Gastroesophageal sphincter (tissue), 4 donors: ENCODE data around the gene PRDM16. TPM values are rescaled to one million over a fixed set of nuclear protein-coding genes. Genes with fewer than 3 reads are reported as not detected.

Source experiments
- ATAC-seq: fragments of 150-250 bp; one replicate; pipeline ENCODE4 v1.9.1; 2016; ENCODE audit warnings: mild to moderate bottlenecking, moderate library complexity
- H3K27ac ChIP-seq, 4 donors: fragments of 200-600 bp; sonication (generic) in 3 of 4; 1 replicate in 3 of 4; 2 replicates in 1 of 4; pipeline ENCODE4 v1.5.1; 2016 to 2019
- H3K27me3 ChIP-seq: fragments of 200-600 bp; sonication (generic); one replicate; pipeline ENCODE4 v1.5.1; 2019
- H3K36me3 ChIP-seq, 2 donors: fragments of 200-600 bp; sonication (generic); one replicate each; pipeline ENCODE4 v1.5.1; 2019; ENCODE audit warnings: control low read depth in 1 of 2
- H3K4me1 ChIP-seq, 3 donors: fragments of 200-600 bp; sonication (generic); 1 replicate in 2 of 3; 2 replicates in 1 of 3; pipeline ENCODE4 v1.5.1; 2016 to 2019; ENCODE audit warnings: control low read depth in 2 of 3
- H3K4me3 ChIP-seq, 2 donors: fragments of 200-600 bp; sonication (generic); one replicate each; pipeline ENCODE4 v1.5.1; 2019; ENCODE audit warnings: mild to moderate bottlenecking in 1 of 2, moderate library complexity in 1 of 2
- H3K9me3 ChIP-seq, 3 donors: fragments of 200-600 bp; sonication (generic); one replicate each; pipeline ENCODE4 v1.5.1; 2017 to 2019; ENCODE audit warnings: control low read depth in 2 of 3
- EP300 ChIP-seq: sonication (generic); formaldehyde crosslinking; IDR thresholded peaks from one replicate; pipeline ENCODE4 v1.6.1; 2017; ENCODE audit warnings: antibody characterized with exemption, mild to moderate bottlenecking
- POLR2A ChIP-seq, 2 donors: fragments of 450-650 bp; IDR thresholded peaks; one replicate each; pipeline ENCODE4 v1.6.1; 2017; ENCODE audit warnings: antibody characterized with exemption in 2 of 2, mild to moderate bottlenecking in 2 of 2, moderate library complexity in 1 of 2
- POLR2AphosphoS5 ChIP-seq: sonication (generic); formaldehyde crosslinking; IDR thresholded peaks from one replicate; pipeline ENCODE4 v1.6.1; 2017; ENCODE audit warnings: antibody characterized with exemption
- WGBS, 2 donors: methylation state at CpG; one replicate each; pipeline ENCODE4 v1.1.5; 2018; ENCODE audit warnings: low coverage in 1 of 2; 5-methylcytosine and 5-hydroxymethylcytosine counted together
- total RNA-seq, 4 donors: library from RNA; depleted of rRNA; stranded (reverse); fragments of >200 nt; gene quantifications; one replicate each; pipeline ENCODE4 v1.1.0, GENCODE V29; 2016
- TF ChIP-seq, protein P1 (sequence below), 4 experiments: fragments of 200-600 bp in 2 of 4; fragments of 450-650 bp in 2 of 4; sonication (generic) in 1 of 4; IDR thresholded peaks; one replicate each; pipeline ENCODE4 v1.5.1; 2017 to 2019; ENCODE audit warnings: antibody characterized with exemption in 4 of 4, mild to moderate bottlenecking in 2 of 4, moderate library complexity in 2 of 4

The PRDM16 gene
- total RNA-seq, 4 donors from 2014 or later = 1.1 to 3.4 (median 1.6) TPM

DNA sequence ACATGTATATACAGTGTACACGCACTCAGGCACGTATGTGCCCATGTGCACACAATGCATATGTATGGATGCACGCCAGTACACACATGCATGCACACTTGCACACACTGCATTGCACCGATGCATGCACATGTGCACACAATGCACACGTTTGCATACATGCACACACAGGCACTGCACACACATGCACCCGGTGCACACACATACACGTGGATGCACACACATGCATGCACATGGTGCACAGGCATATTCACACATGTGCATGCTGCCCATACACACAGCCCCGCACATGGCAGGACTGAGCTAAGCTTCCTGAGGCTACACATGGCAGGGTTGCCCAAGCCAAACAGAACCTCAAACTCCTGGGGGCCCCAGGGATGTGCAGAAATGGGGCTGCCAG is 405.0 kb downstream of the PRDM16 start:
- TF ChIP-seq, protein P1, sequence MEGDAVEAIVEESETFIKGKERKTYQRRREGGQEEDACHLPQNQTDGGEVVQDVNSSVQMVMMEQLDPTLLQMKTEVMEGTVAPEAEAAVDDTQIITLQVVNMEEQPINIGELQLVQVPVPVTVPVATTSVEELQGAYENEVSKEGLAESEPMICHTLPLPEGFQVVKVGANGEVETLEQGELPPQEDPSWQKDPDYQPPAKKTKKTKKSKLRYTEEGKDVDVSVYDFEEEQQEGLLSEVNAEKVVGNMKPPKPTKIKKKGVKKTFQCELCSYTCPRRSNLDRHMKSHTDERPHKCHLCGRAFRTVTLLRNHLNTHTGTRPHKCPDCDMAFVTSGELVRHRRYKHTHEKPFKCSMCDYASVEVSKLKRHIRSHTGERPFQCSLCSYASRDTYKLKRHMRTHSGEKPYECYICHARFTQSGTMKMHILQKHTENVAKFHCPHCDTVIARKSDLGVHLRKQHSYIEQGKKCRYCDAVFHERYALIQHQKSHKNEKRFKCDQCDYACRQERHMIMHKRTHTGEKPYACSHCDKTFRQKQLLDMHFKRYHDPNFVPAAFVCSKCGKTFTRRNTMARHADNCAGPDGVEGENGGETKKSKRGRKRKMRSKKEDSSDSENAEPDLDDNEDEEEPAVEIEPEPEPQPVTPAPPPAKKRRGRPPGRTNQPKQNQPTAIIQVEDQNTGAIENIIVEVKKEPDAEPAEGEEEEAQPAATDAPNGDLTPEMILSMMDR (IDR thresholded peaks at IDR 0.05) = no peak
- TF ChIP-seq POLR2AphosphoS5 (no peak), POLR2A (IDR thresholded peaks at IDR 0.05) (no peak), EP300 (no peak)
- WGBS, 2 donors = 88 to 100% methylated on average over 1 to 3 of the region's 8 CpGs
- peaks cover 0 to 17% (median 0%) of the 10 kb centered on the region in 3 donors for H3K4me1 ChIP-seq
- H3K4me3 ChIP-seq = no peak overlapping the region
- H3K9me3 ChIP-seq = no peaks in the 10 kb centered on the region
- H3K27ac ChIP-seq = no peak overlapping the region
- H3K36me3 ChIP-seq = no peaks in the 10 kb centered on the region
- ATAC-seq = no peak
- H3K27me3 ChIP-seq = peaks cover 82% of the 10 kb centered on the region

DNA sequence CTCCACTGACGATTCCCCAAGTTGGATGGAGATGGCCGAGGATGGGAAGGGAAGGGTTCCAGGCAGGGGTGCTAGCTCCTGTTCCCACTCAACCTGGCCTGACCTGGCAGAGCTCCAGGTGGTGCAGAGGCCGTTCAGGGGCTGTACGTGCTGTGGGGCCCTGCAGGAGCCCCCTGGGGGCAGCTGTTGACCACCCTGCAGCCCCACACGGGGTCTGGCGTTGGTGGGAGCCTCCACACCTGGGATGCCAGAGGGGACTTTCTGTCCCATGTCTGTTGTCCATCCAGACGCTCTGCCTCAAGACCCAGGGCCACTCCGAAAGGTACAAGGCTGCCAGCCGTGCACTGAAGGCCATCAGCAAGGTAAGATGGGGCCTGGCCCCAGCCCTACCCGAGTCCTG is 405.4 kb downstream of the PRDM16 start:
- WGBS, 2 donors = 40% methylated on average over 2 of the region's 10 CpGs; no CpG with 5 or more reads in 1 of the 2 donors
- ATAC-seq = no peak
- peaks cover 0 to 17% (median 0%) of the 10 kb centered on the region in 3 donors for H3K4me1 ChIP-seq
- no peak overlapping the region for H3K27ac ChIP-seq
- TF ChIP-seq POLR2AphosphoS5 (no peak), EP300 (no peak), POLR2A (IDR thresholded peaks at IDR 0.05) (no peak)
- TF ChIP-seq, protein P1 (IDR thresholded peaks at IDR 0.05) = no peak
- no peak overlapping the region for H3K4me3 ChIP-seq
- H3K36me3 ChIP-seq = no peaks in the 10 kb centered on the region
- peaks cover 78% of the 10 kb centered on the region for H3K27me3 ChIP-seq
- H3K9me3 ChIP-seq = no peaks in the 10 kb centered on the region

DNA sequence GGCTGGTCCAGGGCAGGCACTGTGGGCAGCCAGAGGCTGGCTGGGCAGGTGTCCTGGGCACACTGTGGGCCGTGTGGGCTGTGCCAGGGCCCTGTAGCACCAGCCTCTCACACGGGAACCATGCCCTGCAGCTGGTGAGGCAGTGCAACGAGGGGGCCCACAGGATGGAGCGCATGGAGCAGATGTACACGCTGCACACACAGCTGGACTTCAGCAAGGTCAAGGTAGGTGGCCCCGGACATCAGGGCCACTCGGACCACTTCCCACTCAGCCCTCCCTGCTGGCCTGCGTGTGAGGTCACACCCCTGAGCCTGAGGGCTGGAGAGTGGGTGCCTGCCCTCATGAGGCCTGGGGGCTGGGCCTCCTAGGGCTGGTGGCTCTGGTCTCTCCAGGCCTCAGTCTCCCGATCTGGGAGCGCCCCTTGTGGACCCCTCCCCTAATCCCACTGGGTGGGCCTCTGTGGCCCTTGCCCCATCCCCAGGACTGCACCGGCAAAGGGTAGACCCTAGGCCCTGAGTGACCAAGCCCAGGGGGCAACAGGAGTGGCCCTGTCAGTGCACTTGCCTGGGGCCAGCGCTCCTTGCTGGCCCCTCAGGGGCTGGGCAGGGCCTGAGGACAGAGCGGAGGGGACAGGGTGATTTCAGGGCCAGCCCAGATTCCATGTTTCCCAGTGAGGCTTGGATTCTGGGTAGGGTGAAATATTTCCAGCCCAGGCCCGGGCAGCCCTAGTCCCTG is 407.0 kb downstream of the PRDM16 start:
- peaks cover 63% of the 10 kb centered on the region for H3K27me3 ChIP-seq

DNA sequence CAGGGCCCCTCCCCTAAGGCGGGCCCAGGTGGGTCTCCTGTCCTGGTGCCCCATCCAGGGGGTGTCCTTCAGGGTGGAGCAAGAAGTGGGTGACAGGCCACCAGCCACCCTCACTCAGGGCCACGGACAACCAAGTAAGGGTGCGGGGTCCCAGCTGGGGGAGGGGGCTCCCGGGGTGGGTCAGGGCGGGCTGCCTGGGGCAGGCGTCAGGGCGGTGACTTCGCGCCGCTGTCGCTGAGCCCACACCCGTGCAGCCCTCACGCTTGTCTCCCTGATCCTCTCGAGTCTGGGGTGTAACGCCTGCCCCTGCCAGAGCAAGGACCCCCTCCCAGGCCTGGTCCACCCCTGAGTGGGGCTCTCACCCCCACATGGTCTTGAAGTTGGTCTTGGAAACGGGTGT is 407.7 kb downstream of the PRDM16 start:
- no peak overlapping the region for H3K27ac ChIP-seq

More for the DNA sequence above, 407.0 kb downstream of the PRDM16 start:
- no peak for ATAC-seq
- WGBS, 2 donors = no CpG with 5 or more reads among the region's 14 CpGs
- Histone ChIP-seq H3K27ac (no peak overlapping the region), H3K9me3 (no peaks in the 10 kb centered on the region), H3K4me3 (no peak overlapping the region), H3K4me1 (peaks cover 0 to 12% (median 0%) of the 10 kb centered on the region in 3 donors), H3K36me3 (no peaks in the 10 kb centered on the region)
- TF ChIP-seq, protein P1 (IDR thresholded peaks at IDR 0.05) = no peak
- TF ChIP-seq EP300 = no peak
- no peak for TF ChIP-seq POLR2AphosphoS5
- TF ChIP-seq POLR2A (IDR thresholded peaks at IDR 0.05) = no peak

More for the DNA sequence above, 407.7 kb downstream of the PRDM16 start:
- TF ChIP-seq, protein P1 (IDR thresholded peaks at IDR 0.05) = no peak
- TF ChIP-seq POLR2AphosphoS5 (no peak), EP300 (no peak), POLR2A (IDR thresholded peaks at IDR 0.05) (no peak)
- WGBS, 2 donors = 74% methylated on average over 8 of the region's 16 CpGs; no CpG with 5 or more reads in 1 of the 2 donors
- Histone ChIP-seq H3K9me3 (no peaks in the 10 kb centered on the region), H3K4me1 (peaks cover 0 to 5% (median 0%) of the 10 kb centered on the region in 3 donors), H3K27me3 (peaks cover 56% of the 10 kb centered on the region), H3K36me3 (no peaks in the 10 kb centered on the region), H3K4me3 (no peak overlapping the region)
- ATAC-seq = no peak
